GM12891 (cell line): ENCODE results near the gene REG3A.

Experiments
- PAX5 ChIP-seq: IDR thresholded peaks from 2 replicates; pipeline ENCODE4 v1.6.1; 2011; ENCODE audit warnings: low read length, moderate library complexity, mild to moderate bottlenecking; ENCODE audit not compliant: insufficient read depth, severe bottlenecking
- POLR2A ChIP-seq: IDR thresholded peaks from 2 replicates; pipeline ENCODE4 v1.6.1; 2011; ENCODE audit warnings: low read depth, low read length, control low read depth
- POLR2AphosphoS5 ChIP-seq: IDR thresholded peaks from 2 replicates; pipeline ENCODE4 v1.6.1; 2011; ENCODE audit warnings: low read depth, low read length, control low read depth
- POU2F2 ChIP-seq: IDR thresholded peaks from 2 replicates; pipeline ENCODE4 v1.6.1; 2011; ENCODE audit warnings: low read depth, mild to moderate bottlenecking, control low read depth, low read length, moderate library complexity
- SPI1 ChIP-seq: IDR thresholded peaks from 2 replicates; pipeline ENCODE4 v1.6.1; 2011; ENCODE audit warnings: low read depth, low read length, control low read depth
- TAF1 ChIP-seq: IDR thresholded peaks from 2 replicates; pipeline ENCODE4 v1.6.1; 2011; ENCODE audit warnings: low read depth, low read length, control low read depth

GRCh38 chr2:79191816-79192215 lies 32.3 kb upstream of the REG3A start:
- no peak for TF ChIP-seq POLR2A
- no peak for TF ChIP-seq POLR2AphosphoS5
- TF ChIP-seq TAF1 = no peak
- no peak for TF ChIP-seq SPI1
- TF ChIP-seq POU2F2 = no peak
- no peak for TF ChIP-seq PAX5
